Epithelial cell of proximal tubule (primary cell): ENCODE results near the gene MNDA. TPM values are rescaled to one million over a fixed set of nuclear protein-coding genes. Genes with fewer than 3 reads are reported as not detected.
"Not testable (repeated sequence)": the region's sequence is repeated elsewhere in the genome, so short reads cannot be mapped to it uniquely, and the experiment has no call there.

ENCODE experiments used
- DNase-seq: peaks from one replicate; pipeline ENCODE4 v3.0.0-alpha.2; 2011; ENCODE audit warnings: low read depth
- H3K4me3 ChIP-seq: 2 replicates; pipeline ENCODE4 v1.5.1; 2011; ENCODE audit warnings: low read depth, mild to moderate bottlenecking, low read length
- total RNA-seq: library from RNA; depleted of rRNA; stranded (reverse); fragments of >200 nt; gene quantifications from 2 replicates; pipeline ENCODE4 v1.2.3, GENCODE V29; 2015
- TF ChIP-seq, protein P1 (sequence below): conservative IDR thresholded peaks from 2 replicates; pipeline ENCODE4 v1.5.1; 2012; ENCODE audit warnings: low read depth, mild to moderate bottlenecking, low read length

Gene MNDA
- total RNA-seq, 1 donor from 2014 or later, result not detected

GRCh38 chr1:158836038-158836437, 4.9 kb downstream of the MNDA start:
- TF ChIP-seq, protein P1, sequence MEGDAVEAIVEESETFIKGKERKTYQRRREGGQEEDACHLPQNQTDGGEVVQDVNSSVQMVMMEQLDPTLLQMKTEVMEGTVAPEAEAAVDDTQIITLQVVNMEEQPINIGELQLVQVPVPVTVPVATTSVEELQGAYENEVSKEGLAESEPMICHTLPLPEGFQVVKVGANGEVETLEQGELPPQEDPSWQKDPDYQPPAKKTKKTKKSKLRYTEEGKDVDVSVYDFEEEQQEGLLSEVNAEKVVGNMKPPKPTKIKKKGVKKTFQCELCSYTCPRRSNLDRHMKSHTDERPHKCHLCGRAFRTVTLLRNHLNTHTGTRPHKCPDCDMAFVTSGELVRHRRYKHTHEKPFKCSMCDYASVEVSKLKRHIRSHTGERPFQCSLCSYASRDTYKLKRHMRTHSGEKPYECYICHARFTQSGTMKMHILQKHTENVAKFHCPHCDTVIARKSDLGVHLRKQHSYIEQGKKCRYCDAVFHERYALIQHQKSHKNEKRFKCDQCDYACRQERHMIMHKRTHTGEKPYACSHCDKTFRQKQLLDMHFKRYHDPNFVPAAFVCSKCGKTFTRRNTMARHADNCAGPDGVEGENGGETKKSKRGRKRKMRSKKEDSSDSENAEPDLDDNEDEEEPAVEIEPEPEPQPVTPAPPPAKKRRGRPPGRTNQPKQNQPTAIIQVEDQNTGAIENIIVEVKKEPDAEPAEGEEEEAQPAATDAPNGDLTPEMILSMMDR, result no peak
- DNase-seq, result no peak
- no peak overlapping the region for H3K4me3 ChIP-seq

DNA sequence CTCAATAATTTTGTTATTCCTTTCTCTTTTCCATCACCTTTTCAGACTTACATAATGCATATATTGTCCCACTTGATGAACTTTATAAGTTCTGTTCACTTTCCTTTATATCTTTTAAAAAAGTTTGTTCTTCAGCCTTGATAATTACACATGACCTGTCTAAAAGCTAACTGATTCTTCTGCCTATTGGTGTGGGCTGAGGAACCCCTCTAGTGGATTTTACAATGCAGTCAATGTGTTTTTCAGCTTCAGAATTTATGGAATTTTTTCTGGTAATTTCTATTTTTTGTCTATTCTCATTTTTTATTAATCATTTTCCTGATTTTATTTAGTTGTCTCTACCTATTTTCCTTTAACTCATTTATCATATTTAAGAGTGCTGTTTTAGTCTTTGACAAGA, 7.5 kb downstream of the MNDA start:
- TF ChIP-seq, protein P1, result no peak
- no peak for DNase-seq
- H3K4me3 ChIP-seq, result no peak overlapping the region

DNA sequence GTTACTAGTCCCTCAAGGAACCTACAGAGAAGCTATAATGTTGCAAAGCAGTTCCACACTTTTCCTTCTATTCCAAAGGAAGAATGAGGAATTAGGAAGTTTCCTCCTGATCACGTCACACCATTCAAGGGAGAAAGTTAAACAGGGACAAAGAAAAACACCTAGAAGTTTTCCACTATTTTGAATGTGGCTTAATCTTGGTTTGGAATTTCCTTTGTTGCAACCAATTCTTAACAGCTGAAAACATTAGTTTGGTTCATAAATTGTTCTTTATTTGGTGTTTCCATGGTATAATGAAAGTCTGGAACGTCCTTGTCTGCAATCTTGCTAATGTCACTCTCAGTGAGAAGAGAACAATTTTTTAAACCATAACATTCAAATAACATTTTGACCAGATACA, 8.4 kb downstream of the MNDA start:
- H3K4me3 ChIP-seq, result no peak overlapping the region
- TF ChIP-seq, protein P1, result no peak
- DNase-seq, result no peak

DNA sequence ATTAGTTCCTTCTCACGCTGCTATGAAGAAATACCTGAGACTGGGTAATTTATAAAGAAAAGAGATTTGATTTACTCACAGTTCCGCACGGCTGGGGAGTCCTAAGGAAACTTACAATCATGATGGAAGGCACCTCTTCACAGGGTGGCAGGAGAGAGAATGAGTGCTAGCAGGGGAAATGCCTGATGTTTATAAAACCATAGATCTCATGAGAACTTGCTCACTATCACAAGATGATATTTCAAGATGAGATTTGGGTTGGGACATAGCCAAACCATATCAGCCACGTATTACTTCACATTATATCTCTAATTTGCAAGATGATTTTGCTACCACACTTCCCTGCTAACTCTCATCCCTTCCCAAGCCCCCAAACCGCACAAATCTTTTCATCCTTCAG, 9.1 kb downstream of the MNDA start:
- H3K4me3 ChIP-seq, result no peak overlapping the region
- DNase-seq, result no peak
- TF ChIP-seq, protein P1, result no peak

DNA sequence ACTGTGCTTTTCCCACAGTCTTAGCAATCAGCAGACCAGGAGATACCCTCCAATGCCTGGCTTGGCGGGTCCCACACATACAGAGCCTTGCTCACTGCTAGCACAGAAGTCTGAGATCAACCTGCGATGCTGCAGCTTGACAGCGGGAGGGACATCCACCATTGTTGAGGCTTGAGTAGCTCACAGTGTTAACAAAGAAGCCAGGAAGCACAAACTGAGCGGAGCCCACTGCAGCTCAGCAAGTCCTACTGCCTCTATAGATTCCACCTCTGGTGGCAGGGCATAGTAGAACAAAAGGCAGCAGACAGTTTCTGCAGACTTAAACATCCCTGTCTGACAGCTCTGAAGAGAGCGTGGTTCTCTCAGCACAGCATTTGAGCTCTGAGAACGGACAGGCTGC, 33.4 kb downstream of the MNDA start:
- TF ChIP-seq, protein P1, result no peak
- no peak for DNase-seq
- H3K4me3 ChIP-seq, result no peak overlapping the region

DNA sequence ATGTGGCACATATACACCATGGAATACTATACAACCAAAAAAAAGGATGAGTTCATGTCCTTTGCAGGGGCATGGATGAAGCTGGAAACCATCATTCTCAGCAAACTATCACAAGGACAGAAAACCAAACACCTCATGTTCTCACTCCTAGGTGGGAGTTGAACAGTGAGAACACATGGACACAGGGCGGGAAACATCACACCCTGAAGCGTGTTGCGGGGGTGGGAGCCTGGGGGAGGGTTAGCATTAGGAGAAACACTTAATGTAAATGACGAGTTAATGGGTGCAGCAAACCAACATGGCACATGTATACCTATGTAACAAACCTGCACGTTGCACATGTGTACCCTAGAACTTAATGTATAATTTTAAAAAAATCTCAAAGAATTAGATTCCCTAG, 39.3 kb downstream of the MNDA start:
- not testable (repeated sequence) for H3K4me3 ChIP-seq, DNase-seq

- no peak for DNase-seq
- H3K4me3 ChIP-seq, result no peak overlapping the region
- TF ChIP-seq, protein P1, result no peak
Observed at GRCh38 chr1:158873141-158873540, 42.0 kb downstream of the MNDA start.

DNA sequence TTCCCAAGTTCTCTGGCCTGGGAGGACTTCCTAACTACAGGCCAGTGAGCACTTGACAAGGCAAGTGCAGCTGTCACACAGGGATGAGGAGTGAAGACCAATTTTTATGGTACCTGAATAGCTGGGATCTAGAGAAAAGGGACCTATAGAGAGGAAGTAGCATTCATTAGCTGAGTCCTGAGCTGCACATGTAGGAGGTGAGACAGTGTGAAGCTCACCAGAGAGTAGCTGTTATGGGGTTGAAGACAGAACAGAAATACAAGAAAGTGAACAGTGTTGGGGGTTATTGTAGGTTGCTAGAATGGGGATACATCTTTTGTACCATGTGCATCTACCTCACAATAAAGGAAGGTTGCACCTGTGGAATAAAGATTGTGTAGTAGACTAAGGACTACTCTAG, 62.5 kb downstream of the MNDA start:
- DNase-seq, result no peak
- TF ChIP-seq, protein P1, result no peak
- no peak overlapping the region for H3K4me3 ChIP-seq
